HepG2 (cell line): Measurements from ENCODE around the gene CDK2. TPM values are rescaled to one million over a fixed set of nuclear protein-coding genes. Genes with fewer than 3 reads are reported as not detected.

ENCODE experiments used
- ARID2 ChIP-seq: sonication (generic); formaldehyde crosslinking; IDR thresholded peaks from 2 replicates; pipeline ENCODE4 v1.8.1; 2022; ENCODE audit warnings: mild to moderate bottlenecking, missing genetic modification reagents, borderline replicate concordance
- ATF7-NPFF ChIP-seq: sonication (generic); formaldehyde crosslinking; IDR thresholded peaks from 2 replicates; pipeline ENCODE4 v1.8.1; 2023; ENCODE audit warnings: mild to moderate bottlenecking, low read depth, missing genetic modification reagents, moderate library complexity
- EHMT2 ChIP-seq: fragments of 200-600 bp; sonication (generic); IDR thresholded peaks from 2 replicates; pipeline ENCODE4 v1.7.0; 2017; ENCODE audit warnings: antibody characterized with exemption, low read depth, low read length, borderline replicate concordance
- FOXJ3 ChIP-seq: sonication (generic); formaldehyde crosslinking; IDR thresholded peaks from 2 replicates; pipeline ENCODE4 v1.4.0; 2020; ENCODE audit warnings: missing genetic modification reagents, mild to moderate bottlenecking, borderline replicate concordance
- GATAD2A ChIP-seq: IDR thresholded peaks from 2 replicates; pipeline ENCODE4 v1.6.1; 2016
- HNF4A ChIP-seq: sonication (generic); formaldehyde crosslinking; IDR thresholded peaks from 2 replicates; pipeline ENCODE4 v1.4.0; 2020; ENCODE audit warnings: missing genetic modification reagents
- HNRNPUL1 ChIP-seq: fragments of 200-400 bp; formaldehyde crosslinking; IDR thresholded peaks from 2 replicates; pipeline ENCODE4 v1.6.1; 2017; ENCODE audit warnings: low read depth, mild to moderate bottlenecking, low read length, moderate library complexity
- KDM5B ChIP-seq: sonication (generic); formaldehyde crosslinking; IDR thresholded peaks from 2 replicates; pipeline ENCODE4 v1.4.0; 2020; ENCODE audit warnings: missing genetic modification reagents, mild to moderate bottlenecking, borderline replicate concordance
- MIER3 ChIP-seq: IDR thresholded peaks from 2 replicates; pipeline ENCODE4 v1.6.1; 2016; ENCODE audit warnings: missing compliant biosample characterization, borderline replicate concordance
- SALL1 ChIP-seq: sonication (generic); formaldehyde crosslinking; IDR thresholded peaks from 2 replicates; pipeline ENCODE4 v1.8.0; 2022; ENCODE audit warnings: mild to moderate bottlenecking, missing genetic modification reagents
- TCF7L2 ChIP-seq: IDR thresholded peaks from 2 replicates; pipeline ENCODE4 v1.6.1; 2011; ENCODE audit warnings: mild to moderate bottlenecking, low read depth, low read length, moderate library complexity
- ZNF235 ChIP-seq: sonication (generic); formaldehyde crosslinking; IDR thresholded peaks from 2 replicates; pipeline ENCODE4 v1.8.1; 2023; ENCODE audit warnings: mild to moderate bottlenecking, missing genetic modification reagents, borderline replicate concordance
- ZNF274 ChIP-seq: sonication (generic); formaldehyde crosslinking; IDR thresholded peaks from 2 replicates; pipeline ENCODE4 v1.5.1; 2020; ENCODE audit warnings: mild to moderate bottlenecking, missing genetic modification reagents
- ZNF674 ChIP-seq: sonication (generic); formaldehyde crosslinking; IDR thresholded peaks from 2 replicates; pipeline ENCODE4 v1.5.0; 2020; ENCODE audit warnings: low read depth, mild to moderate bottlenecking, missing genetic modification reagents
- ZNF766 ChIP-seq: sonication (generic); formaldehyde crosslinking; IDR thresholded peaks from 2 replicates; pipeline ENCODE4 v1.5.0; 2020; ENCODE audit warnings: missing genetic modification reagents, borderline replicate concordance
- ZNF775 ChIP-seq: sonication (generic); formaldehyde crosslinking; IDR thresholded peaks from 2 replicates; pipeline ENCODE4 v1.4.0; 2020; ENCODE audit warnings: missing genetic modification reagents, mild to moderate bottlenecking, moderate library complexity, borderline replicate concordance
- ZNF883 ChIP-seq: sonication (generic); formaldehyde crosslinking; IDR thresholded peaks from 2 replicates; pipeline ENCODE4 v1.5.1; 2020; ENCODE audit warnings: mild to moderate bottlenecking, missing genetic modification reagents; ENCODE audit errors: not compliant biosample characterization
- polyA plus RNA-seq, 8 experiments: library from polyadenylated mRNA; depleted of rRNA in 3 of 8; stranded (reverse) in 7 of 8; unstranded in 1 of 8; fragments of >200 nt; fragmentation: Illumina TruSeq in 4 of 8; extraction: Trizol in 4 of 8; gene quantifications; 2 replicates each; pipeline versions ENCODE4 v1.2.1 to v1.2.3, GENCODE V29; 2011 to 2016; ENCODE audit warnings: low read depth in 4 of 8, missing spikeins in 1 of 8, mixed read lengths in 1 of 8; ENCODE audit not compliant: insufficient read depth in 1 of 8
- total RNA-seq, 5 experiments: library from RNA; depleted of rRNA; stranded (reverse); fragments of >200 nt; fragmentation: Illumina TruSeq; extraction: Trizol; gene quantifications; 2 replicates each; pipeline ENCODE4 v1.2.3, GENCODE V29; 2016; ENCODE audit warnings: low read depth in 1 of 5
- TF ChIP-seq, protein P1 (sequence below): sonication (generic); formaldehyde crosslinking; IDR thresholded peaks from 2 replicates; pipeline ENCODE4 v1.4.0; 2020; ENCODE audit warnings: mild to moderate bottlenecking, missing genetic modification reagents
- TF ChIP-seq, protein P2 (sequence below): sonication (generic); IDR thresholded peaks from 2 replicates; pipeline ENCODE4 v1.6.1; 2016; ENCODE audit warnings: low read depth, borderline replicate concordance
- TF ChIP-seq, protein P3 (sequence below): sonication (generic); formaldehyde crosslinking; conservative IDR thresholded peaks from 2 replicates; pipeline ENCODE4 v1.8.0; 2022; ENCODE audit warnings: mild to moderate bottlenecking, moderate library complexity, missing genetic modification reagents
- TF ChIP-seq, protein P4 (sequence below): sonication (generic); formaldehyde crosslinking; IDR thresholded peaks from 2 replicates; pipeline ENCODE4 v1.4.0; 2020; ENCODE audit warnings: missing genetic modification reagents, borderline replicate concordance
- TF ChIP-seq, protein P5 (sequence below): IDR thresholded peaks from 2 replicates; pipeline ENCODE4 v1.6.1; 2016; ENCODE audit warnings: low read depth

Gene CDK2
- total and polyA plus RNA-seq, 2 of the 13 experiments (the other 11 are each of a cell fraction or from before 2014, with no cell fraction given) = 47.5 to 52.6 TPM

DNA sequence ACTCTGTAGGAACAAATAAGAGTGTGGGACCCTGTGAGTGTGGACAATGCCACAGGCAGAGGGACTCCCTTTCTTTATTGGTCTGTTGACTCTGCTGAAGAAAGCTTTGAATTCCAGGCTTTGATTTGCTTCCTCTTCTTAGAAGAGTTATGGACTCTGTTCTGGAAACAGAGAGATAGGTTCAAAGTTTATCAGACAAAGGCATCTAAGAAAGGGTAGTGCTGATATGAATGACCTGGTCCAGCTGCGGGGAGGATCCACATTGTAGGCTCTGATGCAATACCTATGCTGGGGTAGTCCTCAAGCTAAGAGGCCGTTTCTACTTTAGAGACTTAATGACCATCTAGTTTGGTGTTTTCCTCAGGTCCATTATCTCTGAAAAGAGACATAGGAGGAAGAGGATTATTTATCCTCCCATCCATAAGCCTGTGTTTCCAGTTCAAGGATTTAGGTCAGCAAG lies 43.5 kb downstream of the CDK2 start (continued):
- TF ChIP-seq, protein P1, sequence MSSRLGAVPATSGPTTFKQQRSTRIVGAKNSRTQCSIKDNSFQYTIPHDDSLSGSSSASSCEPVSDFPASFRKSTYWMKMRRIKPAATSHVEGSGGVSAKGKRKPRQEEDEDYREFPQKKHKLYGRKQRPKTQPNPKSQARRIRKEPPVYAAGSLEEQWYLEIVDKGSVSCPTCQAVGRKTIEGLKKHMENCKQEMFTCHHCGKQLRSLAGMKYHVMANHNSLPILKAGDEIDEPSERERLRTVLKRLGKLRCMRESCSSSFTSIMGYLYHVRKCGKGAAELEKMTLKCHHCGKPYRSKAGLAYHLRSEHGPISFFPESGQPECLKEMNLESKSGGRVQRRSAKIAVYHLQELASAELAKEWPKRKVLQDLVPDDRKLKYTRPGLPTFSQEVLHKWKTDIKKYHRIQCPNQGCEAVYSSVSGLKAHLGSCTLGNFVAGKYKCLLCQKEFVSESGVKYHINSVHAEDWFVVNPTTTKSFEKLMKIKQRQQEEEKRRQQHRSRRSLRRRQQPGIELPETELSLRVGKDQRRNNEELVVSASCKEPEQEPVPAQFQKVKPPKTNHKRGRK (CRISPR knock-in tag) = no peak
- TF ChIP-seq FOXJ3 (CRISPR knock-in tag) (no peak), ZNF775 (CRISPR knock-in tag) (no peak), TCF7L2 (no peak), KDM5B (CRISPR knock-in tag) (no peak), GATAD2A (CRISPR knock-in tag) (peak; percentile 87), EHMT2 (no peak), ARID2 (peak; percentile 36; the same call in 1 of the 2 replicates), ZNF235 (no peak), HNRNPUL1 (no peak), ZNF883 (no peak), SALL1 (CRISPR knock-in tag) (peak; percentile 30; the same call in 1 of the 2 replicates), ZNF766 (CRISPR knock-in tag) (no peak), HNF4A (CRISPR knock-in tag) (peak; percentile 85), ZNF274 (CRISPR knock-in tag) (no peak), ATF7-NPFF (CRISPR knock-in tag) (no peak), MIER3 (CRISPR knock-in tag) (peak; percentile 63; the same call in 1 of the 2 replicates), ZNF674 (CRISPR knock-in tag) (no peak)
- TF ChIP-seq, protein P2, sequence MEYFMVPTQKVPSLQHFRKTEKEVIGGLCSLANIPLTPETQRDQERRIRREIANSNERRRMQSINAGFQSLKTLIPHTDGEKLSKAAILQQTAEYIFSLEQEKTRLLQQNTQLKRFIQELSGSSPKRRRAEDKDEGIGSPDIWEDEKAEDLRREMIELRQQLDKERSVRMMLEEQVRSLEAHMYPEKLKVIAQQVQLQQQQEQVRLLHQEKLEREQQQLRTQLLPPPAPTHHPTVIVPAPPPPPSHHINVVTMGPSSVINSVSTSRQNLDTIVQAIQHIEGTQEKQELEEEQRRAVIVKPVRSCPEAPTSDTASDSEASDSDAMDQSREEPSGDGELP = peak; percentile 80
- TF ChIP-seq, protein P3, sequence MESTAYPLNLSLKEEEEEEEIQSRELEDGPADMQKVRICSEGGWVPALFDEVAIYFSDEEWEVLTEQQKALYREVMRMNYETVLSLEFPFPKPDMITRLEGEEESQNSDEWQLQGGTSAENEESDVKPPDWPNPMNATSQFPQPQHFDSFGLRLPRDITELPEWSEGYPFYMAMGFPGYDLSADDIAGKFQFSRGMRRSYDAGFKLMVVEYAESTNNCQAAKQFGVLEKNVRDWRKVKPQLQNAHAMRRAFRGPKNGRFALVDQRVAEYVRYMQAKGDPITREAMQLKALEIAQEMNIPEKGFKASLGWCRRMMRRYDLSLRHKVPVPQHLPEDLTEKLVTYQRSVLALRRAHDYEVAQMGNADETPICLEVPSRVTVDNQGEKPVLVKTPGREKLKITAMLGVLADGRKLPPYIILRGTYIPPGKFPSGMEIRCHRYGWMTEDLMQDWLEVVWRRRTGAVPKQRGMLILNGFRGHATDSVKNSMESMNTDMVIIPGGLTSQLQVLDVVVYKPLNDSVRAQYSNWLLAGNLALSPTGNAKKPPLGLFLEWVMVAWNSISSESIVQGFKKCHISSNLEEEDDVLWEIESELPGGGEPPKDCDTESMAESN (CRISPR knock-in tag) = no peak
- TF ChIP-seq, protein P4, sequence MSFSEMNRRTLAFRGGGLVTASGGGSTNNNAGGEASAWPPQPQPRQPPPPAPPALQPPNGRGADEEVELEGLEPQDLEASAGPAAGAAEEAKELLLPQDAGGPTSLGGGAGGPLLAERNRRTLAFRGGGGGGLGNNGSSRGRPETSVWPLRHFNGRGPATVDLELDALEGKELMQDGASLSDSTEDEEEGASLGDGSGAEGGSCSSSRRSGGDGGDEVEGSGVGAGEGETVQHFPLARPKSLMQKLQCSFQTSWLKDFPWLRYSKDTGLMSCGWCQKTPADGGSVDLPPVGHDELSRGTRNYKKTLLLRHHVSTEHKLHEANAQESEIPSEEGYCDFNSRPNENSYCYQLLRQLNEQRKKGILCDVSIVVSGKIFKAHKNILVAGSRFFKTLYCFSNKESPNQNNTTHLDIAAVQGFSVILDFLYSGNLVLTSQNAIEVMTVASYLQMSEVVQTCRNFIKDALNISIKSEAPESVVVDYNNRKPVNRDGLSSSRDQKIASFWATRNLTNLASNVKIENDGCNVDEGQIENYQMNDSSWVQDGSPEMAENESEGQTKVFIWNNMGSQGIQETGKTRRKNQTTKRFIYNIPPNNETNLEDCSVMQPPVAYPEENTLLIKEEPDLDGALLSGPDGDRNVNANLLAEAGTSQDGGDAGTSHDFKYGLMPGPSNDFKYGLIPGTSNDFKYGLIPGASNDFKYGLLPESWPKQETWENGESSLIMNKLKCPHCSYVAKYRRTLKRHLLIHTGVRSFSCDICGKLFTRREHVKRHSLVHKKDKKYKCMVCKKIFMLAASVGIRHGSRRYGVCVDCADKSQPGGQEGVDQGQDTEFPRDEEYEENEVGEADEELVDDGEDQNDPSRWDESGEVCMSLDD (CRISPR knock-in tag) = no peak
- TF ChIP-seq, protein P5, sequence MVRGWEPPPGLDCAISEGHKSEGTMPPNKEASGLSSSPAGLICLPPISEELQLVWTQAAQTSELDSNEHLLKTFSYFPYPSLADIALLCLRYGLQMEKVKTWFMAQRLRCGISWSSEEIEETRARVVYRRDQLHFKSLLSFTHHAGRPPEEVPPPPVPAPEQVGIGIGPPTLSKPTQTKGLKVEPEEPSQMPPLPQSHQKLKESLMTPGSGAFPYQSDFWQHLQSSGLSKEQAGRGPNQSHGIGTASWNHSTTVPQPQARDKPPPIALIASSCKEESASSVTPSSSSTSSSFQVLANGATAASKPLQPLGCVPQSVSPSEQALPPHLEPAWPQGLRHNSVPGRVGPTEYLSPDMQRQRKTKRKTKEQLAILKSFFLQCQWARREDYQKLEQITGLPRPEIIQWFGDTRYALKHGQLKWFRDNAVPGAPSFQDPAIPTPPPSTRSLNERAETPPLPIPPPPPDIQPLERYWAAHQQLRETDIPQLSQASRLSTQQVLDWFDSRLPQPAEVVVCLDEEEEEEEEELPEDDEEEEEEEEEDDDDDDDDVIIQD = 0 out of 2 replicates have a peak, but pooled peaks have one; percentile 23
